NCI-H345 treated with DMSO at 0.1 percent for 48 hours (cell line): ENCODE results near the gene NUCB1.
"Not testable (repeated sequence)": the region's sequence is repeated elsewhere in the genome, so short reads cannot be mapped to it uniquely, and the experiment has no call there.

ENCODE experiments used
- DNase-seq: peaks from one replicate; lab custom pipeline; 2025; ENCODE audit not compliant: unreplicated experiment; lab: John Stamatoyannopoulos, UW

The NUCB1 gene

DNA sequence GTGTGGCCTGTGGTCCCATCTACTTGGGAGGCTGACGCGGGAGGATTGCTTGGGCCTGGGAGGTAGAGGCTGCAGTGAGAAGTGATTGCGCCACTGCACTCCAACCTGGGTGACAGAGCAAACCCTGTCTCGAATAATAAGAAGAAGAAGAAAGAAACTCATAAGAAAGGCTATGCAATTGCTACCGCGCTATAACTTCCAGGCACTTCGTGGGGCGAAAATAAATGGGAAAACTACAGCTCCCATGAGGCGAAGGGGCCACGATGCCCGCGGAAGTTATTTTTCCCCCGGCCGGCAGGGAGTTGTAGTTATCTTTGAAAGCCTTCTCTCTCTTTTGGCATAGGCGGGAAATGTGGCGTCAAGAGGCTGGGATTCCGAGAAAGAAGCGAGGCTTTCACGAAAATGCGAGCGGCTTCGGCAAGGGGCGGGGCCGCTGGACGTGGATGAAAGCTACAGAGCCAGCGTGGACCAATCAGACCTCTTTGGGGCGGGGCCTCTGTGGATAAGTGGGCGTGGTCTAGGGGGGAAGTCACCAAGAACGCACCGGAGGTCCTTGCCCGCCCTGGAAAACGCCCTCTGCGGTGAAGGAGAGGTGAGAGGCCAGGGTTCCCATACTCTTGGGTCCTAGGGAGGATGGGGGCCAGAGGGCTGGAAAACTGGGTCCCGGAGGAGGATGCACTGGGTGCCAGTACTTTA is at the start of gene NUCB1:
Gene NUCB1 (plus strand): TSS at position 532 of the 696 bp plus-strand sequence. CDS start 485 bp downstream, outside the sequence.
- peak; percentile 69 for DNase-seq

DNA sequence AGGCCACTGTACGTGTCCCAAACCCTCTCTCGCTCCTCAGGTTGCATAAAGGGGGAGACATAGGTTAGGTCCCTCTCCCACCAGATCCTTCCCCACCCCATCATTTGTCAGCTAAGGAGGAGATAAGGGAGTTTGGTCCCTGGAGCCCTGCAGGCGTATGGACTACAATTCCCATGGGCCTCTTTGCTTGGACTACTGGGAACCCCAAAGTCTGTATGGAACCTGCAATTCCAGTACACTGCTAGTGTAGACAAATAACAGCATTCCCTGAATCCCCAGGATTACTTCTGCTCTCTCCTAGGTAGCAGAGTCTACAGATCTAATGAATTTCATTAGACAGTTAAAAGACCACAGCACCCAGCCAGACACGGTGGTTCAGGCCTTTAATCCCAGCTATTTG is 47.8 kb upstream of the NUCB1 start:
- DNase-seq: no peak

DNA sequence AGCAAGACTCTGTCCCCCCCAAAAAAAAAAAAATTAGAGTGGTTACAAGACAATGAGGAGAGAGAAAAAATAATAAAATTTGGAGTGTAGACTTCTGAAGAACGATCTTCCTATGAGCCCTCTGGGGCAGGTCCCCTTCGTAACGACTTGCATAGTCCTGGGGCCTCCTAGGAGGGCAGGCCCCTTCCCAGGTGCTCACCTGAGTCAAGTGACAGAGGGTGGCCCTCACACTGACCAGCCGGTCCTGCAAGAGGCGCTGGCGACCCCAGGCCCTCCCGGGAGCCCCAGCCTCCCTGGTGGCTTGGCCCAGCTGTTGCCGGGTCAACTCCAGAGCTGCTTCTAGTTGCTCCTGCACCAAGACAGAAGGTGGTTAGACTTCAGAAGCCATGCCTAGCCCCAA is 46.6 kb upstream of the NUCB1 start:
- no peak for DNase-seq

DNA sequence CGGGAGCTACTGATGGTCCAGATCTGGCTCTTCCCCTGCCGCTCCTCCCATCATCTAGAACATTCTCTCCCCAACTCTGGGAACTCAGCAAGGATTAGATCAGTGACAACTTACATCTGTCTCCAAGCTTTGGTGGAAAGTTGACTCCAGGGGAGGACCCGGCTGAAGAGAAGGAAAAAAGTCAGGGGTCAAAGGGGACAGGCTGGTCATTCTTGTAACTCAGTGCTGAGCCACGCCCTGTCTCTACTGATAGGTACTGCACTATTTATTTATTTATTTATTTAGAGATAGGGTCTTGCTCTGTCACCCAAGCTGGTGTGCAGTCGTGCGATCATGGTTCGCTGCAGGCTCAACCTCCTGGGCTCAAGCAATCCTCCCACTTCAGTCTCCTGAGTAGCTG is 46.0 kb upstream of the NUCB1 start:
- no peak for DNase-seq

DNA sequence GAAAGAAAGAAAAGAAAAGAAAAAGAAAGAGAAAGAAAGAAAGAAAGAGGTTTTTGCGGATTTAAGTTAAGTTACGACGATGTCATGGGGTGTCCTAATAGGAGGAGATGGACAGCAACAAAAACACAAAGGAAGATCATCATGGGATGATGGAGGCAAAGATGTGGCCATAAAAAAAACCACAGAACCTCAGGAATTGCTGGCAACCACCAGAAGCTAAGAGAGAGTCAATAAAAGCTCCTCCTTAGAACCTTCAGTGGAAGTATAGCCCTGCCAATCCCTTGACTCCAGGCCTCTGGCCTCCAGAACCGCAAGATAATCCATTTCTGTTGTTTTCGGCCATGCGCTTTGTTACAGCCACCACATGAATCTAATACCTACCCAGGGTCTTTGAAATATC is 43.2 kb upstream of the NUCB1 start:
- no peak for DNase-seq

DNA sequence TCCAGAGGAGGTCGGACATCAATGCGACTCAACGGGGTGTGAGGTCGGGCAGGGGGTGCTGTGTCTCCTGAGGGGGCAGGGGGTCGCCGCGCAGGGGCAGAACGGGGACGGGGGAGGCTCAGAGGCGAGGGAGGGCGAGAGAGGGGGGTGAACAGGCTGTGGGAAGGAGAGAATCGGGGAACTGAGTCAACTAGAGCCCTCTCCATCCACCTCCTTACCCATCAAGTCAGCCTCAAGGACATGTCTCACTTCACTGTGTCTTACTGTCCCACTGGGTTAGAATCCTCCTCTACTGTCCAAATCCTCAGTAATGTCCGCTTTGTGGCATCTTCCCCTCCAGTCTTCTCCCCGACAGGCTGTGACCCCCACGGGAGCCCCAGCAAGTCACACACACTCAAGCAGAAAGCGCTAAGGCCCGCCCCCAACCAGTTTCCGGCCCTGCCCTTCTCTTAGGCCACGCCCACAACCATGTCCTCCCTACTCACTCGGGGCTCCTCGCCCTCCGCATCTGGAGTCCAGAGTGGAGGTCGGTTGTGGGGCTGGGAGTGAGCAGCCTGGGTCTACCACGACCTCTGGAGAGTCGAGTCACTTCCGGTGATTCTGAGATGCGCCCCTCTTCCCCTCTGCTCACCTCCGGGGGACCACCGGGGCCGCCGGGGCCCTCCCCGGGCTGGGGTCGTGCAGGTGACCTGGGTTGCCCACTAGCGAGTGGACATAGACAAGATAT is 41.0 kb upstream of the NUCB1 start:
- DNase-seq: no peak

DNA sequence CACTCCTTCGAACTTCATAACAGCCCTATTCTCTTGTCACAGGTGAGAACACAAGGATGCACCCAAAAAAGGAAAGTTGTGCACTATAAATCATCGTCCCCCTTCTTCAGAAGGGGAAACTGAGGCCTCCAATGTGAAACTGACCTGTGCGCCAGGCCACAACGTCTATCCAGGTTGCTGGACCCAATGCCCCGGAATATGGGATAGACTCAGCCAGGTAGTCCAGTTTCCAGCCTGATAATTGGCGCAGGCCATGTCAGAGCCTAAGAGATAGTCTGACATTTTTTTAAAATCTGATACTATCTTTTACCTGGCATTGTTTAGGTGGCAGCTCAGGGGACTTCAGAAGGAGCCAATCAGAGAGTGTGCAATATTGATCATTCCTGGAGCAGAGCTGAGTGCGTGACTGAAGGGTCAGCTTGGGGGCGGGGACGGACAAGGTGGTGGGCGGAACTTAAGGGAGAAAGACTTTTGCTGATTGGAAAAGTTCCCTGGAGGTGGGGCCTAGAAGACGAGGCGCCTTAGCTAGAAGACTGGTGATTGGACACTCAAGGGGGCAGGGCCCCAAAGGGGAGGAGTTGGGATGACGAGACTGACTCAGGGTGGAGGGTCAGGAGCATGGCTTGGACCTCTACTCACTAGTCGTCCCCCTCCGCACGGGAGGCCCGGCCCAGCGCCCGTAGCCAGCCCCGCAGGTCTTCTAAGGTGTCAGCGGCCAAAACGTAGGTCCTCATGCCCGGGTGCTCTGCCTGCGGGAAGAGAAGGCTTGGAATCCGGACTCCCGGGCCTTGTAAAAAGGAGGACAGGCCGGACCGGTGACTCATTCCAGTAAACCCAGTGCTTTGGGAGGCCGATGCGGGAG is 40.2 kb upstream of the NUCB1 start:
- no peak for DNase-seq

DNA sequence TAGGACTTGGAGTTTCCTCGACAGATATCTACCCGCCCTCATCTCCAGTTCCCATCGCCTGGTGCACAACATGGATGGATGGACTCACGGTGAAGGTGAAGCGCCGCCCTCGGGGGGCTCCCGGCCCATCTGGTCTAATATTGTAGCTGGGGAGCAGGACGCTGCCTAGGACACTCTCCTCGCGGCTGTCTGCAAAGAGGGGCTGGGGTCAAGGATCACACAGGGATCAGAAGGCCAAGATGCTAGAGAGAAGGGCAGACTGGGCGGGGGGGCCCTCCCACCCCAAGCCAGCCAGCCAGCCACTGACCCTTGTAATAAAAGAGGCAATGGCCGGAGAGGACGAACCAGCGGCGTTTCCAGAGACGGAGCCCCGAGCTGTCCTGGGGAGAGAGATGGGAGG is 38.8 kb upstream of the NUCB1 start:
- DNase-seq: no peak

DNA sequence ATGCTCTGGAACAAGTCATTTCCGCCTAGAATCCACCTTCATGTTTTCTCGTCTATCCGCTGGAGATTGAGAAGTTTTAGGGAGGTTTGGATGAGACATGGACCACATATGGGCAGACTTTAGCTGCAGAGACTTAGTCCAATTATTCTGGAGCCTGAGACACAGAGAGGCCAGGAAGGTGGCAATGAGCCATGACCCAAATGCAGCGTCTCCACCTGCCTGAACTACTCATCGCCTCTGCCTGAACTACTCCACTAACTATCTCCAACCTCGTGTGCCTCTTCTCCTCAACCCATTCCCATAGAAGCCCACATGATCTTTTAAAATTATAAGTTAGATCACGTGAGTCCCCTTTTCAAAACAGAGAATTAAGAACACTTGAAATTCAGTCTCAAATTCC is 37.3 kb upstream of the NUCB1 start:
- no peak for DNase-seq

DNA sequence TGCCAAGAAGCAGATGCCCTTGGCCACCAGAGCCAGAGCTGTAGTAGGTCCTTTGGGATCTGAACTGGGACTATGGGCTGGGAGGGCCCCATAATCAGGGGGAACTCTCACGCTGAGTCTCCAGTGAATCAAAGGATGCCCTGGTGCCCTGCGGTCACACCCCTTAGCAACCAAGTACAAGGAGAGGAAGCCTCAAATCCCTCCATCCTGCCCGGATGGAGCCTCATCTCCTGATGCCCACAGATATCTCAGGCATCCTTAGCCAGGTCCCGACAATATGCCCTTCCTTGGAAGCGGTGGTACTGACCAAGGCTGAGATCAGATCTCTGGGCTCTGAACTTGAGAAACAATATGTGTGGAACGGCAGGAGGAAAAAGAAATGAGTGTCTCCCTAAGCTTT is 33.4 kb upstream of the NUCB1 start:
- no peak for DNase-seq

DNA sequence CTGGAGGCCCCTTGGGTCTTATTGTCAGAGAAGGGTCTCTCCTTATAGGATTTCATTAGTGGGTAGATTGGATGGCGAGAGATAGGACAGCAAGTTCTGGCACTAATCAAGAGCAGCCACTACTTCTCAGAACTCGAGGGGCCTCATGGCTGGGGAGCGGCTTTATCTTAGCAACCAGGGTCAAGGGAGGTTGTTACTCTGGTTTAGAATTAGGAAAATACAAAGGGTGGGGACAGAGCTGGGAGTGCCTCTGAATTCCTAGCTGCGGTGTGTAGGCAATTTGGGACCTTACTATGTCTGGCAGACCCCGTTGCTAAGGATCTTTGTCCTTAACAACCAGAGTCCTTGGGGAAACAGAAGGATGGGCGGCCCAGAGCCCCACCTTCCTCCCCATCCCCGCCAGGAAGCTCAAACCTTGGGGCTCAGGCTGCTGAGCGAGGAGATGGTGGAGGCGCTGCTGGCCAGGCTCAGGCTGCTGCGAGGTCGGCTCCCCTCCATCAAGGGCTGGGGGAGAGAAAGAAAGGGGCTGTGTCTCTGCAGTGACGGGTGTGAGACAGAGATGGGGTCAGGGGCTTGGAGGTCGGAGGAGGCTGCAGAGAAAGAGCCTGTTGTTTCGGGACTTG is 32.9 kb upstream of the NUCB1 start:
- DNase-seq: no peak

DNA sequence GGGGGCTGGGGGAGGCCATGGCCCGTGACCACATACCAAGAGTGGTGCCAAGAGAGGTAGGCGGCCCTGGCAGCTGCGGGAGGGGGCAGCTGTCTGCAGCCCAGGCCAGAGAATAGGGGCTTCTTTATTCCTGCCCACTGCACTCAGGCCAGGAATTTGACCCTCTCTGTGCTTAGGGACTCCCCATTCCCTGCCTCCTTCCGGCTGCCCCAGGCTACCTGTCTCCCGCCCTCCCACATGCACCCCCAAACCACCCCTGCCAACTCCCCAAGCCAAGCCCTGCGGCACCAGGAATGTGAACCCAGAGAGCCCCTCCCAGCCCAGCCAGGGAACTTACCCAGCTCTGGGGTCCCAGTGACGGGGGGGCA is 32.4 kb upstream of the NUCB1 start:
- DNase-seq: no peak

DNA sequence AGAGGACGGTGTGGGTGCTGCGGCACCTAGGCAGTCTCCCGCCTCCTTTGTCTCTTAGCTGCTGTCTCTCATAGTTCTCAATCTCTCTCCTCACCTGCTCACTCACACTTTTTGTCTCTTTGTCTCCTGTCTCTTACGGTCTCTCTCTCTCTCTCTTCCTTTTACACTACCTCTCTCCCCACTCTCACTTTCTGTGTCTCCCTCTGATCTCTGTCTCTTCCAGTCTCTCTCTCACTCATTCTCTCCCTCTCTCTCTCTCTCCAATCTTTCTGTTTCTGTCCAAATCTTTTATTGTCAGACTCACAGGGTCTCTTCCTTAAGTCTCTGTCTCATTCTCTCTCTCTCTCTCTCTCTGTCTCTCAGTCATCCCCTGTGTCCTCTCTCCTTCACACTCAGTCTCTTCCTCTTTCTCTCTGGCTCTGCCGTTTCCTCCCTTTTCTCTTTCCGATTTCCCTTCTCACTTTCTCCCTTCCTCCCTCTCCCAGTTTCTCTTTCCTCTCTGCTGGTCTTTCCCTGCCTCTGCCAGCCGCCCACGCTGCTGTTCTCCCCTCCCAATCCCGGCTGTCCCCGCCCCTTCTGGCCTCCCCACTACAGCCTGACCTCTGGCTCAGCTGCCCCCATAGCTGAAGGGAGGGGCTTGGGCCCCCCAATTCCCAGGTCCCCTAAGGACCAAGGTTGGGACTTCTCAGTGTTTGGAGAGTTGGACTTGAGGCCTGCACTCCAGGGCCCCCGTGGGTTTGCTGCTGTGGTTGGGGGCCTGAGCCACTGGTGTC is 31.8 kb upstream of the NUCB1 start, which contains the start of gene PLEKHA4:
Gene PLEKHA4 (minus strand): TSS at position 504 of the 773 bp plus-strand sequence. CDS start 997 bp downstream, outside the sequence.
- no peak for DNase-seq

DNA sequence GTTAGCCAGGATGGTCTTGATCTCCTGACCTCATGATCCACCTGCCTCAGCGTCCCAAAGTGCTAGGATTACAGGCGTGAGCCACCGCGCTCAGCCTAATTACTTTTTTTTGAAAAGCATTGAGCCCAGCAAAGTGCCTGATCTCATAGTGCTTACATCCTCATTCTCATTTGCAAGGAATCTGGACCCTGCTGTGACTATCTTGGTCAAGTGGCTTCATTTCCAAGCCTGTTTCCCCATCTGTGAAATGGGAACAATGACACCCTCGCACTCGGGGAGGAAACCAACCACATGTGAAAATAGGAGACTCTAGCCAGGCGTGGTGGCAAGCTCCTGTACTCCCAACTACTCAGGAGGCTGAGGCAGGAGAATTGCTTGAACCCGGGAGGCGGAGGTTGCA is 30.1 kb upstream of the NUCB1 start:
- DNase-seq: no peak

DNA sequence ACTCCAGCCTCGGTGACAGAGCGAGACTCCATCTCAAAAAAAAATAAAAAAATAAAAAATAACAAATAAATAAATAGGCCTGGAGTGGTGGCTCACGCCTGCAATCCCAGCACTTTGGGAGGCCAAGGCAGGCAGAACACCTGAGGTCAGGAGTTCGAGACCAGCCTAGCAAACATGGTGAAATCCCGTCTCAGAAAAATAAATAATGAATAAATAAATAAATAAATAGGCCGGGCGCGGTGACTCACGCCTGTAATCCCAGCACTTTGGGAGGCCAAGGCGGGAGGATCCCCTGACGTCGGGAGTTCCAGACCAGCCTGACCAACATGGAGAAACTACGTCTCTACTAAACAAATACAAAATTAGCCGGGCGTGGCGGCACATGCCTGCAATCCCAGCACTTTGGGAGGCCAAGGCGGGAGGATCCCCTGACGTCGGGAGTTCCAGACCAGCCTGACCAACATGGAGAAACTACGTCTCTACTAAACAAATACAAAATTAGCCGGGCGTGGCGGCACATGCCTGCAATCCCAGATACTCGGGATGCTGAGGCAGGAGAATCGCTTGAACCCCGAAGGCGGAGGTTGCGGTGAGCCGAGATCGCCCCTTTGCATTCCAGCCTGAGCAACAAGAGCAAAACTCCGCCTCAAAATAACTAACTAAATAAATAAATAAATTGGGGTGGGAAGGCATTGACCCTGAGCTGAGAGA is 28.5 kb upstream of the NUCB1 start:
- not testable (repeated sequence) for DNase-seq

DNA sequence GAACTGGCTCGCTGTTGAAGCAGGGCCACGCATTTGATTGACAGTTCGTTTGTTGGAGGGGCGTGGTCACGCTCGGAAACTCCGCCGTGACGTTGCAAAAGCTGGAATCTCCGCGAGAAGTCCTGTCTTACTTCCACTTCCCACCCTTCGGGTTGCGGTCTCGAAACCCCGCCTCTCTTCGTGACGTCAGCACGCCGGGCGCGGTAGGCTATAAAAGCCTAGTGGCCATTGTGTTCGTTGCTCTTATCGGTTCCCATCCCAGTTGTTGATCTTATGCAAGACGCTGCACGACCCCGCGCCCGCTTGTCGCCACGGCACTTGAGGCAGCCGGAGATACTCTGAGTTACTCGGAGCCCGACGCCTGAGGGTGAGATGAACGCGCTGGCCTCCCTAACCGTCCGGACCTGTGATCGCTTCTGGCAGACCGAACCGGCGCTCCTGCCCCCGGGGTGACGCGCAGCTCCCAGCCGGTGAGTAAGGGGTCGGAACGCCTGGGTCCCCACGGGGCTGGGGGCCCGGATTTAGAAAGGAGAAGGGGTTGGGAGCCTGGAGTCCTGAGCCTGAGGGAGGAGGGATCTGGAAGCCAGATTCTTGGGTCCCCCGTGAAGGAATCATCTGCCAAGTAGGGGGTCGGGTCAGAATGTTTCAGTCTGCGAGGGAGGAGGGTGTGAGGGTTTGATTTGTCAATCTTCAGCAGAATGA is 27.8 kb upstream of the NUCB1 start, which contains the start of gene PPP1R15A:
Gene PPP1R15A (plus strand): TSS at position 240 of the 702 bp plus-strand sequence. CDS start 813 bp downstream, outside the sequence.
- DNase-seq: peak; percentile 87

DNA sequence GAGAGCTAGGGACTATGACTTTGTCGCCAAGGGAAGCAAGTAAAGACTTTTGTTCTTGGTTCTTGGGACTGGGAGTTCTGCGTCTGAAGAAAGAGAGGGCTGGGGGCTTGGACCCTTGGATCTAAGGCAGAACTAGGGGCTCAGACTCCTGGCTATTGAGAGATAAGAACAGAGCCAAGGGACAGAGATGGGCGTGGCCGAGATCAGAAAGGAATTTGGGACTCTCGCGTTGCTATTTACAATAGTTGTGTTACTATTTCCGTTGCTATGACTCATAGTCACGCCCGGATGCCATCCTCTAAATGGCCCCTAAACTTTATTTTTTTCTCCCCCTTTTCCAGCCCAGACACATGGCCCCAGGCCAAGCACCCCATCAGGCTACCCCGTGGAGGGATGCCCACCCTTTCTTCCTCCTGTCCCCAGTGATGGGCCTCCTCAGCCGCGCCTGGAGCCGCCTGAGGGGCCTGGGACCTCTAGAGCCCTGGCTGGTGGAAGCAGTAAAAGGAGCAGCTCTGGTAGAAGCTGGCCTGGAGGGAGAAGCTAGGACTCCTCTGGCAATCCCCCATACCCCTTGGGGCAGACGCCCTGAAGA is 27.1 kb upstream of the NUCB1 start:
- peak; percentile 14 for DNase-seq

DNA sequence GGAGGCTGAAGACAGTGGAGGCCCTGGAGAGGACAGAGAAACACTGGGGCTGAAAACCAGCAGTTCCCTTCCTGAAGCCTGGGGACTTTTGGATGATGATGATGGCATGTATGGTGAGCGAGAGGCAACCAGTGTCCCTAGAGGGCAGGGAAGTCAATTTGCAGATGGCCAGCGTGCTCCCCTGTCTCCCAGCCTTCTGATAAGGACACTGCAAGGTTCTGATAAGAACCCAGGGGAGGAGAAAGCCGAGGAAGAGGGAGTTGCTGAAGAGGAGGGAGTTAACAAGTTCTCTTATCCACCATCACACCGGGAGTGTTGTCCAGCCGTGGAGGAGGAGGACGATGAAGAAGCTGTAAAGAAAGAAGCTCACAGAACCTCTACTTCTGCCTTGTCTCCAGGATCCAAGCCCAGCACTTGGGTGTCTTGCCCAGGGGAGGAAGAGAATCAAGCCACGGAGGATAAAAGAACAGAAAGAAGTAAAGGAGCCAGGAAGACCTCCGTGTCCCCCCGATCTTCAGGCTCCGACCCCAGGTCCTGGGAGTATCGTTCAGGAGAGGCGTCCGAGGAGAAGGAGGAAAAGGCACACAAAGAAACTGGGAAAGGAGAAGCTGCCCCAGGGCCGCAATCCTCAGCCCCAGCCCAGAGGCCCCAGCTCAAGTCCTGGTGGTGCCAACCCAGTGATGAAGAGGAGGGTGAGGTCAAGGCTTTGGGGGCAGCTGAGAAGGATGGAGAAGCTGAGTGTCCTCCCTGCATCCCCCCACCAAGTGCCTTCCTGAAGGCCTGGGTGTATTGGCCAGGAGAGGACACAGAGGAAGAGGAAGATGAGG is 26.4 kb upstream of the NUCB1 start:
- no peak for DNase-seq
